ENCODE results near the gene HOXD4.

HOXD4 gene

GRCh38 chr2:176114120-176114929 lies 37.0 kb upstream of the HOXD4 start:
- no peak for DNase-seq (ENCODE audit: low read depth in 2 of 2)

GRCh38 chr2:176114930-176115625 lies 36.3 kb upstream of the HOXD4 start:
- DNase-seq (ENCODE audit: low read depth in 2 of 2), result no peak

GRCh38 chr2:176115883-176116813 lies 35.2 kb upstream of the HOXD4 start, which contains the start of gene HOXD10:
HOXD10 (plus strand) TSS chr2:176116778; CDS start chr2:176116834, 56 bp downstream.
- no peak for DNase-seq (ENCODE audit: low read depth in 2 of 2)

GRCh38 chr2:176117162-176117822 lies 34.1 kb upstream of the HOXD4 start:
- no peak for DNase-seq (ENCODE audit: low read depth in 2 of 2)

- DNase-seq (ENCODE audit: low read depth in 2 of 2), result no peak
Measured at GRCh38 chr2:176117823-176118371, 33.5 kb upstream of the HOXD4 start.

- no peak for DNase-seq (ENCODE audit: low read depth in 2 of 2)
Measured at GRCh38 chr2:176118601-176119339, 32.6 kb upstream of the HOXD4 start.

- no peak for DNase-seq (ENCODE audit: low read depth in 2 of 2)
Measured at GRCh38 chr2:176120364-176121189, 30.8 kb upstream of the HOXD4 start.

- DNase-seq (ENCODE audit: low read depth in 2 of 2), result no peak
Measured at GRCh38 chr2:176121190-176122051, 29.9 kb upstream of the HOXD4 start.

- DNase-seq (ENCODE audit: low read depth in 2 of 2), result no peak
Measured at GRCh38 chr2:176122052-176122682, 29.2 kb upstream of the HOXD4 start.

GRCh38 chr2:176122683-176123410 lies 28.5 kb upstream of the HOXD4 start, which contains the start of gene HOXD9:
HOXD9 (plus strand) TSS chr2:176122719; CDS start chr2:176122769, 50 bp downstream.
- DNase-seq (ENCODE audit: low read depth in 2 of 2), result no peak

GRCh38 chr2:176123411-176124109 lies 27.8 kb upstream of the HOXD4 start:
- no peak for DNase-seq (ENCODE audit: low read depth in 2 of 2)

GRCh38 chr2:176124110-176124946 lies 27.0 kb upstream of the HOXD4 start:
- no peak for DNase-seq (ENCODE audit: low read depth in 2 of 2)

GRCh38 chr2:176124947-176125771 lies 26.2 kb upstream of the HOXD4 start:
- DNase-seq (ENCODE audit: low read depth in 2 of 2), result no peak

GRCh38 chr2:176125772-176126054 lies 25.6 kb upstream of the HOXD4 start:
- DNase-seq (ENCODE audit: low read depth in 2 of 2), result no peak

Data from stimulated activated CD8-positive, alpha-beta memory T cell treated with anti-CD3 and anti-CD28 coated beads, Interleukin-2, amount 100 ng/mL, for 48 hours (primary cell).